ENCODE results near the gene ADA.

- no peak for TF ChIP-seq CTCF (IDR thresholded peaks at IDR 0.05; ENCODE audit: insufficient read depth, low read depth, low read length)
- no peak for TF ChIP-seq EZH2 (IDR thresholded peaks at IDR 0.05; ENCODE audit: insufficient read depth, low read length)
These were observed 40.2 kb upstream of the ADA start for GRCh38 chr20:44691424-44692423.
